Transverse colon (tissue), 4 donors: ENCODE results near the gene HTR2A.

Experiments
- CTCF ChIP-seq, 5 experiments: fragments of 200-600 bp in 3 of 5; fragments of 450-650 bp in 2 of 5; sonication (generic) in 3 of 5; IDR thresholded peaks; 1 replicate in 2 of 5; 2 replicates in 3 of 5; pipeline ENCODE4 v1.5.1; 2016 to 2017; ENCODE audit warnings: antibody characterized with exemption in 5 of 5, inconsistent platforms in 3 of 5, mild to moderate bottlenecking in 2 of 5, moderate library complexity in 1 of 5
- EP300 ChIP-seq: sonication (generic); formaldehyde crosslinking; IDR thresholded peaks from one replicate; pipeline ENCODE4 v1.6.1; 2017; ENCODE audit warnings: antibody characterized with exemption, low read depth
- POLR2A ChIP-seq: fragments of 450-650 bp; IDR thresholded peaks from one replicate; pipeline ENCODE4 v1.6.1; 2016; ENCODE audit warnings: antibody characterized with exemption, mild to moderate bottlenecking, moderate library complexity
- POLR2AphosphoS5 ChIP-seq, 3 donors: sonication (generic); formaldehyde crosslinking; IDR thresholded peaks; one replicate each; pipeline ENCODE4 v1.6.1; 2016; ENCODE audit warnings: antibody characterized with exemption in 3 of 3

- TF ChIP-seq CTCF (IDR thresholded peaks at IDR 0.05): no peak
- TF ChIP-seq POLR2A: no peak
- no peak for TF ChIP-seq EP300
- no peak for TF ChIP-seq POLR2AphosphoS5 (IDR thresholded peaks at IDR 0.05)
Measured at GRCh38 chr13:46817095-46817494, 79.8 kb downstream of the HTR2A start.
